Measurements from ENCODE around the gene TMEM91. TPM values are rescaled to one million over a fixed set of nuclear protein-coding genes. Genes with fewer than 3 reads are reported as not detected.

The TMEM91 gene
- total RNA-seq, 1 donor from 2014 or later, result 7.6 TPM

DNA sequence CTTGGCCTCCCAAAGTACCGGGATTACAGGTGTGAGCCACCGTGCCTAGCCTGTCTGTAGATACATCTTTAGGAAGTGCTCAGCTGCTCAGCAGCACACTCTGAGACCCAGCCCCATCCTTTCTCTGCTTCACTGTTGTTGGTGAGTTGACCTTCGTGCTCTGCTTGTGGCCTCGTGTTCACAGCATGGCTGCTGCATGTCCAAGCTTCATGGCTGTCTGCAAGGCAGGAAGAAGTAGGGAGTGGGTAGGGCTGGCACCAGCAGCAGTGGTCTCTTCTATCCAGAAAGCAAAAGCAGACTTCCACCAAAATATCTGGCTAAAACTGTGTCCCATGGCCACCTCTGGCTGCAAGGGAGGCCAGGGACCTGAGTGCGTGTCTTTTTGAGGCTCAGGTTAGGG lies 36.6 kb downstream of the TMEM91 start:
- no peak for FAIRE-seq
- TF ChIP-seq, protein P1, sequence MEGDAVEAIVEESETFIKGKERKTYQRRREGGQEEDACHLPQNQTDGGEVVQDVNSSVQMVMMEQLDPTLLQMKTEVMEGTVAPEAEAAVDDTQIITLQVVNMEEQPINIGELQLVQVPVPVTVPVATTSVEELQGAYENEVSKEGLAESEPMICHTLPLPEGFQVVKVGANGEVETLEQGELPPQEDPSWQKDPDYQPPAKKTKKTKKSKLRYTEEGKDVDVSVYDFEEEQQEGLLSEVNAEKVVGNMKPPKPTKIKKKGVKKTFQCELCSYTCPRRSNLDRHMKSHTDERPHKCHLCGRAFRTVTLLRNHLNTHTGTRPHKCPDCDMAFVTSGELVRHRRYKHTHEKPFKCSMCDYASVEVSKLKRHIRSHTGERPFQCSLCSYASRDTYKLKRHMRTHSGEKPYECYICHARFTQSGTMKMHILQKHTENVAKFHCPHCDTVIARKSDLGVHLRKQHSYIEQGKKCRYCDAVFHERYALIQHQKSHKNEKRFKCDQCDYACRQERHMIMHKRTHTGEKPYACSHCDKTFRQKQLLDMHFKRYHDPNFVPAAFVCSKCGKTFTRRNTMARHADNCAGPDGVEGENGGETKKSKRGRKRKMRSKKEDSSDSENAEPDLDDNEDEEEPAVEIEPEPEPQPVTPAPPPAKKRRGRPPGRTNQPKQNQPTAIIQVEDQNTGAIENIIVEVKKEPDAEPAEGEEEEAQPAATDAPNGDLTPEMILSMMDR (IDR thresholded peaks at IDR 0.05; ENCODE audit: insufficient read depth, low read length, severe bottlenecking), result no peak
- DNase-seq (ENCODE audit: low read depth), result no peak
- Histone ChIP-seq H3K4me3 (ENCODE audit: low read depth, low read length) (no peak overlapping the region), H3K36me3 (ENCODE audit: control insufficient read depth, insufficient read depth, low read length) (peaks cover 23% of the 10 kb centered on the region), H3K27me3 (ENCODE audit: control insufficient read depth, insufficient read depth, low read length) (no peaks in the 10 kb centered on the region)

DNA sequence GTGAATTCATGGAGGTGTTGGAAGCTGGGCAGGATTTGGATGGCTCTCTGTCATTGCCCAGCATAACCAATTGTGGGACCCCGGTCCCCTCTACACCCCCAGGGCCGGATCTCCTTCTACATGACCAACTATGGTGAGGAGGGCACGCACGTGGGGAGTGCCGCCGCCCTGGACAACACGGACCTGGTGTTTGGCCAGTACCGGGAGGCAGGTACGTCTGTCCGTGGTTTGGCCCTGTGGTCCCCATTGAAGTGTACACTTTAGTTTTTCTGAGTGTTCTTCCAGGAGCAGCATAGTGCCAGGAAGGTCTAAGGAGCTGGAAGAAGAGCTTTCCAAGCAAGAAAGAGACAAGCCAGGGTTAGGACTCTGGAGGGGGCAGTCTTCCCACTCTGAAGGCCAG lies 37.6 kb downstream of the TMEM91 start:
- FAIRE-seq, result peak; percentile 36
- no peak for DNase-seq (ENCODE audit: low read depth)
- Histone ChIP-seq H3K27me3 (ENCODE audit: control insufficient read depth, insufficient read depth, low read length) (no peaks in the 10 kb centered on the region), H3K36me3 (ENCODE audit: control insufficient read depth, insufficient read depth, low read length) (peaks cover 24% of the 10 kb centered on the region), H3K4me3 (ENCODE audit: low read depth, low read length) (no peak overlapping the region)
- TF ChIP-seq, protein P1 (IDR thresholded peaks at IDR 0.05; ENCODE audit: insufficient read depth, low read length, severe bottlenecking), result no peak

DNA sequence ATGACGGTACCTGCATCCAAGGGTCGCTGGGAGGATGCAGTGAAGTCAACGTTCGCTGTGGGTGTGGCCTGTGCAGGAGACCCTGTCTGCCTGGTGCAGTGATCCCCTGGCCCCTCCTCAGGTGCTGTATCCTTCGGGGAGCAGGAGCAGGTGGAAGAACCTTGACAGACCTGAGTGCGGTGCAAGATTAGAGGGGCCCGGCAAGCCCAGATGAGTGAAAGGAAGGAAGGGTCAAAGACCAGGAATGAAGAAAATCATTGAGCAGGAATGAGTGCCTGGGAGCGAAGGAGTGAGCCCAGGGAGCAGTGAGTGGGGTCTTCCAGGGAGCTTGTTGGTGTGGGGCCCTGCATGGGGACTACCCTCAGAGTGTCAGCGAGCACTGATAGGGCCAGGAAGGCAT lies 38.1 kb downstream of the TMEM91 start:
- H3K27me3 ChIP-seq (ENCODE audit: control insufficient read depth, insufficient read depth, low read length), result no peaks in the 10 kb centered on the region
- FAIRE-seq (no peak), DNase-seq (ENCODE audit: low read depth) (no peak)
- TF ChIP-seq, protein P1 (IDR thresholded peaks at IDR 0.05; ENCODE audit: insufficient read depth, low read length, severe bottlenecking), result no peak
- no peak overlapping the region for H3K4me3 ChIP-seq (ENCODE audit: low read depth, low read length)
- H3K36me3 ChIP-seq (ENCODE audit: control insufficient read depth, insufficient read depth, low read length), result peaks cover 26% of the 10 kb centered on the region

DNA sequence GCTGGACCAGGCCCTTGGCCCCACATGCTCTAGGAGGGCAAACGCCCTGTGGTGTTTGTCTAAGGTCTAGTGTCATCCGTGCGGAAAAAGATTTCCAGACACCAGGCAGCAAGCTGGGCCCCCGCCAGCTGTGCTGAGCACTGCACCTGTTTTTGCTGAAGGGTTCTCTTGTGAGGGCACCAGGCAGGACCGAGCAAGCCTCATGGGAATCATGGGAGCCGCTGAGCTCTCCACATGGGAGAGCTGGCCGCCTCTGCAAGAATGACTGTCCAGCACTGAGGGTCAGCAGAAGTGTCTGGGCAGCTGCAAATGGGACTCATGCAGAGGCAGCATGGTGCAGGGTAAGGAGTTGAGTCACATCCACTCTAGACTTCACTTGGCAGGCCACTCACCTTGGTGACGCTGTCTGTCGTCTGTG lies 38.8 kb downstream of the TMEM91 start:
- FAIRE-seq (peak; percentile 72), DNase-seq (ENCODE audit: low read depth) (no peak)
- Histone ChIP-seq H3K27me3 (ENCODE audit: control insufficient read depth, insufficient read depth, low read length) (no peaks in the 10 kb centered on the region), H3K4me3 (ENCODE audit: low read depth, low read length) (no peak overlapping the region), H3K36me3 (ENCODE audit: control insufficient read depth, insufficient read depth, low read length) (peaks cover 29% of the 10 kb centered on the region)
- TF ChIP-seq, protein P1 (IDR thresholded peaks at IDR 0.05; ENCODE audit: insufficient read depth, low read length, severe bottlenecking), result no peak

DNA sequence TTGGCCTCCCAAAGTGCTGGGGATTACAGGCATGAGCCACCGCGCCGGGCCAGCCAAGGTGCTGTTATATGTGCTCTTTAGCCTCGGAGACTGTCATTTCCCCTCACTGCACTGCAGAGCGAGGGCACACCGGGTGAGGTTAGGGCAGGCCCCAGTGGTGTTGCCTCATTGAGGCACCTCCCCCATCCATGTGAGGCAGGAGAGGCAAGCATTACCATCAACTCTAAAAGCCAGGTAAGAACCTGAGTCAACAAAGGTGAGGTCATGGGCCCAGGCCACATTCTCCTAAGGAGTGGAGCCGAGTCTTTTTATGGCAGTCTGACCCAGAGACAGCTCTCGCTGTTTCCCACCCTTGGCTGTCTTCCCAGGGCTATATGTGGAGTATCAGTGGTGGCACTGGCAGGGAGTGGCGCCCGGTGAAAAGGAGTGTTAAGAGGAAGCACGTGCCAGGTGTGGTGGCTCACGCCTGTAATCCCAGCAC lies 39.9 kb downstream of the TMEM91 start:
- H3K36me3 ChIP-seq (ENCODE audit: control insufficient read depth, insufficient read depth, low read length), result peaks cover 30% of the 10 kb centered on the region
- H3K4me3 ChIP-seq (ENCODE audit: low read depth, low read length), result no peak overlapping the region
- FAIRE-seq (no peak), DNase-seq (ENCODE audit: low read depth) (peak; percentile 71)
- TF ChIP-seq, protein P1 (IDR thresholded peaks at IDR 0.05; ENCODE audit: insufficient read depth, low read length, severe bottlenecking), result no peak
- H3K27me3 ChIP-seq (ENCODE audit: control insufficient read depth, insufficient read depth, low read length), result no peaks in the 10 kb centered on the region

Data from bronchial epithelial cell (primary cell).